WTC11 (cell line): ENCODE data around the gene LRRFIP2.

Source experiments
- CREB1 ChIP-seq: sonication (generic); formaldehyde crosslinking; IDR thresholded peaks from 2 replicates; pipeline ENCODE4 v1.8.0; 2023; ENCODE audit warnings: mild to moderate bottlenecking, missing genetic modification reagents
- ELF4 ChIP-seq: sonication (generic); formaldehyde crosslinking; IDR thresholded peaks from 2 replicates; pipeline ENCODE4 v1.8.1; 2022; ENCODE audit warnings: low read depth, mild to moderate bottlenecking, moderate library complexity, missing genetic modification reagents
- IRF2 ChIP-seq: sonication (generic); formaldehyde crosslinking; IDR thresholded peaks from 2 replicates; pipeline ENCODE4 v1.8.0; 2022; ENCODE audit warnings: low read depth, missing genetic modification reagents, borderline replicate concordance
- SMAD3 ChIP-seq: sonication (generic); formaldehyde crosslinking; IDR thresholded peaks from 2 replicates; pipeline ENCODE4 v1.8.0; 2022; ENCODE audit warnings: missing genetic modification reagents, mild to moderate bottlenecking, borderline replicate concordance
- ZNF281 ChIP-seq: sonication (generic); formaldehyde crosslinking; IDR thresholded peaks from 2 replicates; pipeline ENCODE4 v1.8.0; 2023; ENCODE audit warnings: mild to moderate bottlenecking, missing genetic modification reagents
- ZNF317 ChIP-seq: sonication (generic); formaldehyde crosslinking; IDR thresholded peaks from 2 replicates; pipeline ENCODE4 v1.8.1; 2023; ENCODE audit warnings: low read depth, mild to moderate bottlenecking, moderate library complexity, missing genetic modification reagents, borderline replicate concordance
- ZSCAN18 ChIP-seq: fragments of 250-450 bp; sonication (Bioruptor Pico); IDR thresholded peaks from 2 replicates; pipeline ENCODE4 v2.1.2; 2022; ENCODE audit warnings: mild to moderate bottlenecking, moderate library complexity
- TF ChIP-seq, protein P1 (sequence below): fragments of 200-600 bp; IDR thresholded peaks from 2 replicates; pipeline ENCODE4 v1.8.0; 2022; ENCODE audit warnings: antibody characterized with exemption
- TF ChIP-seq, protein P2 (sequence below): sonication (generic); formaldehyde crosslinking; IDR thresholded peaks from 2 replicates; pipeline ENCODE4 v1.8.1; 2022; ENCODE audit warnings: missing genetic modification reagents, borderline replicate concordance
- TF ChIP-seq, protein P3 (sequence below): sonication (generic); formaldehyde crosslinking; IDR thresholded peaks from 2 replicates; pipeline ENCODE4 v1.8.0; 2022; ENCODE audit warnings: mild to moderate bottlenecking, missing genetic modification reagents
- TF ChIP-seq, protein P4 (sequence below): fragments of 250-450 bp; sonication (Bioruptor Pico); IDR thresholded peaks from 2 replicates; pipeline ENCODE4 v1.8.0; 2021; ENCODE audit warnings: mild to moderate bottlenecking
- TF ChIP-seq, protein P5 (sequence below): sonication (generic); formaldehyde crosslinking; IDR thresholded peaks from 2 replicates; pipeline ENCODE4 v1.8.1; 2023; ENCODE audit warnings: mild to moderate bottlenecking, missing genetic modification reagents, moderate library complexity

- no peak for TF ChIP-seq ELF4 (CRISPR knock-in tag)
- no peak for TF ChIP-seq ZSCAN18
- TF ChIP-seq SMAD3 (CRISPR knock-in tag) = no peak
- no peak for TF ChIP-seq CREB1 (CRISPR knock-in tag)
- TF ChIP-seq, protein P1, sequence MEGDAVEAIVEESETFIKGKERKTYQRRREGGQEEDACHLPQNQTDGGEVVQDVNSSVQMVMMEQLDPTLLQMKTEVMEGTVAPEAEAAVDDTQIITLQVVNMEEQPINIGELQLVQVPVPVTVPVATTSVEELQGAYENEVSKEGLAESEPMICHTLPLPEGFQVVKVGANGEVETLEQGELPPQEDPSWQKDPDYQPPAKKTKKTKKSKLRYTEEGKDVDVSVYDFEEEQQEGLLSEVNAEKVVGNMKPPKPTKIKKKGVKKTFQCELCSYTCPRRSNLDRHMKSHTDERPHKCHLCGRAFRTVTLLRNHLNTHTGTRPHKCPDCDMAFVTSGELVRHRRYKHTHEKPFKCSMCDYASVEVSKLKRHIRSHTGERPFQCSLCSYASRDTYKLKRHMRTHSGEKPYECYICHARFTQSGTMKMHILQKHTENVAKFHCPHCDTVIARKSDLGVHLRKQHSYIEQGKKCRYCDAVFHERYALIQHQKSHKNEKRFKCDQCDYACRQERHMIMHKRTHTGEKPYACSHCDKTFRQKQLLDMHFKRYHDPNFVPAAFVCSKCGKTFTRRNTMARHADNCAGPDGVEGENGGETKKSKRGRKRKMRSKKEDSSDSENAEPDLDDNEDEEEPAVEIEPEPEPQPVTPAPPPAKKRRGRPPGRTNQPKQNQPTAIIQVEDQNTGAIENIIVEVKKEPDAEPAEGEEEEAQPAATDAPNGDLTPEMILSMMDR = no peak
- no peak for TF ChIP-seq ZNF317 (CRISPR knock-in tag)
- no peak for TF ChIP-seq IRF2 (CRISPR knock-in tag)
- TF ChIP-seq ZNF281 (CRISPR knock-in tag) = no peak
- TF ChIP-seq, protein P2, sequence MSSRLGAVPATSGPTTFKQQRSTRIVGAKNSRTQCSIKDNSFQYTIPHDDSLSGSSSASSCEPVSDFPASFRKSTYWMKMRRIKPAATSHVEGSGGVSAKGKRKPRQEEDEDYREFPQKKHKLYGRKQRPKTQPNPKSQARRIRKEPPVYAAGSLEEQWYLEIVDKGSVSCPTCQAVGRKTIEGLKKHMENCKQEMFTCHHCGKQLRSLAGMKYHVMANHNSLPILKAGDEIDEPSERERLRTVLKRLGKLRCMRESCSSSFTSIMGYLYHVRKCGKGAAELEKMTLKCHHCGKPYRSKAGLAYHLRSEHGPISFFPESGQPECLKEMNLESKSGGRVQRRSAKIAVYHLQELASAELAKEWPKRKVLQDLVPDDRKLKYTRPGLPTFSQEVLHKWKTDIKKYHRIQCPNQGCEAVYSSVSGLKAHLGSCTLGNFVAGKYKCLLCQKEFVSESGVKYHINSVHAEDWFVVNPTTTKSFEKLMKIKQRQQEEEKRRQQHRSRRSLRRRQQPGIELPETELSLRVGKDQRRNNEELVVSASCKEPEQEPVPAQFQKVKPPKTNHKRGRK (CRISPR knock-in tag) = no peak
- TF ChIP-seq, protein P3, sequence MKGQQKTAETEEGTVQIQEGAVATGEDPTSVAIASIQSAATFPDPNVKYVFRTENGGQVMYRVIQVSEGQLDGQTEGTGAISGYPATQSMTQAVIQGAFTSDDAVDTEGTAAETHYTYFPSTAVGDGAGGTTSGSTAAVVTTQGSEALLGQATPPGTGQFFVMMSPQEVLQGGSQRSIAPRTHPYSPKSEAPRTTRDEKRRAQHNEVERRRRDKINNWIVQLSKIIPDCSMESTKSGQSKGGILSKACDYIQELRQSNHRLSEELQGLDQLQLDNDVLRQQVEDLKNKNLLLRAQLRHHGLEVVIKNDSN (CRISPR knock-in tag) = no peak
- TF ChIP-seq, protein P4, sequence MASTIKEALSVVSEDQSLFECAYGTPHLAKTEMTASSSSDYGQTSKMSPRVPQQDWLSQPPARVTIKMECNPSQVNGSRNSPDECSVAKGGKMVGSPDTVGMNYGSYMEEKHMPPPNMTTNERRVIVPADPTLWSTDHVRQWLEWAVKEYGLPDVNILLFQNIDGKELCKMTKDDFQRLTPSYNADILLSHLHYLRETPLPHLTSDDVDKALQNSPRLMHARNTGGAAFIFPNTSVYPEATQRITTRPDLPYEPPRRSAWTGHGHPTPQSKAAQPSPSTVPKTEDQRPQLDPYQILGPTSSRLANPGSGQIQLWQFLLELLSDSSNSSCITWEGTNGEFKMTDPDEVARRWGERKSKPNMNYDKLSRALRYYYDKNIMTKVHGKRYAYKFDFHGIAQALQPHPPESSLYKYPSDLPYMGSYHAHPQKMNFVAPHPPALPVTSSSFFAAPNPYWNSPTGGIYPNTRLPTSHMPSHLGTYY (CRISPR knock-in tag) = no peak
- TF ChIP-seq, protein P5, sequence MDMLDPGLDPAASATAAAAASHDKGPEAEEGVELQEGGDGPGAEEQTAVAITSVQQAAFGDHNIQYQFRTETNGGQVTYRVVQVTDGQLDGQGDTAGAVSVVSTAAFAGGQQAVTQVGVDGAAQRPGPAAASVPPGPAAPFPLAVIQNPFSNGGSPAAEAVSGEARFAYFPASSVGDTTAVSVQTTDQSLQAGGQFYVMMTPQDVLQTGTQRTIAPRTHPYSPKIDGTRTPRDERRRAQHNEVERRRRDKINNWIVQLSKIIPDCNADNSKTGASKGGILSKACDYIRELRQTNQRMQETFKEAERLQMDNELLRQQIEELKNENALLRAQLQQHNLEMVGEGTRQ (CRISPR knock-in tag) = no peak
Measured at GRCh38 chr3:37223141-37223558, 48.8 kb upstream of the LRRFIP2 start.
